IPS-18c (cell line): ENCODE results near the gene DAB2IP.
"Not testable (repeated sequence)": the region's sequence is repeated elsewhere in the genome, so short reads cannot be mapped to it uniquely, and the experiment has no call there.

Experiments
- H3K4me3 ChIP-seq: 2 replicates; pipeline ENCODE4 v1.7.0; 2013; ENCODE audit warnings: low read depth, mild to moderate bottlenecking, low read length, moderate library complexity; ENCODE audit not compliant: insufficient read depth
- H3K9me3 ChIP-seq: one replicate; pipeline ENCODE4 v1.6.1; 2013; ENCODE audit warnings: mild to moderate bottlenecking, low read length, moderate library complexity; ENCODE audit not compliant: control insufficient read depth, insufficient read depth

The DAB2IP gene

GRCh38 chr9:121651295-121652020 lies at the start of gene DAB2IP:
Gene DAB2IP (plus strand): TSS chr9:121651634. CDS start chr9:121651776, 142 bp downstream.
- H3K4me3 ChIP-seq: peak within 1 kb of the TSS; percentile 50
- peaks cover 3% of the 10 kb centered on the region for H3K9me3 ChIP-seq

GRCh38 chr9:121603028-121603427 lies 48.4 kb upstream of the DAB2IP start:
- no peak overlapping the region for H3K4me3 ChIP-seq

GRCh38 chr9:121604242-121604641 lies 47.2 kb upstream of the DAB2IP start:
- no peak overlapping the region for H3K4me3 ChIP-seq

More at GRCh38 chr9:121603028-121603427, 48.4 kb upstream of the DAB2IP start:
- H3K9me3 ChIP-seq: no peaks in the 10 kb centered on the region

GRCh38 chr9:121604654-121605053 lies 46.8 kb upstream of the DAB2IP start:
- Histone ChIP-seq H3K9me3 (no peaks in the 10 kb centered on the region), H3K4me3 (no peak overlapping the region)

More at GRCh38 chr9:121604242-121604641, 47.2 kb upstream of the DAB2IP start:
- no peaks in the 10 kb centered on the region for H3K9me3 ChIP-seq

GRCh38 chr9:121607434-121608167 lies 43.8 kb upstream of the DAB2IP start:
- Histone ChIP-seq H3K9me3 (no peaks in the 10 kb centered on the region), H3K4me3 (no peak overlapping the region)

GRCh38 chr9:121608168-121608853 lies 43.1 kb upstream of the DAB2IP start:
- Histone ChIP-seq H3K4me3 (no peak overlapping the region), H3K9me3 (no peaks in the 10 kb centered on the region)

- H3K9me3 ChIP-seq: no peaks in the 10 kb centered on the region
- H3K4me3 ChIP-seq: no peak overlapping the region
These were observed 41.4 kb upstream of the DAB2IP start for GRCh38 chr9:121609822-121610637.

- no peak overlapping the region for H3K4me3 ChIP-seq
- no peaks in the 10 kb centered on the region for H3K9me3 ChIP-seq
These were observed 40.8 kb upstream of the DAB2IP start for GRCh38 chr9:121610638-121610953.

GRCh38 chr9:121612511-121612998 lies 38.9 kb upstream of the DAB2IP start:
- Histone ChIP-seq H3K9me3 (no peaks in the 10 kb centered on the region), H3K4me3 (no peak overlapping the region)

- Histone ChIP-seq H3K9me3 (no peaks in the 10 kb centered on the region), H3K4me3 (no peak overlapping the region)
These were observed 38.3 kb upstream of the DAB2IP start for GRCh38 chr9:121613009-121613752.

- H3K4me3 ChIP-seq: no peak overlapping the region
These were observed 35.2 kb upstream of the DAB2IP start for GRCh38 chr9:121616123-121616755.

GRCh38 chr9:121618504-121618903 lies 32.9 kb upstream of the DAB2IP start:
- Histone ChIP-seq H3K4me3 (no peak overlapping the region), H3K9me3 (no peaks in the 10 kb centered on the region)

More at GRCh38 chr9:121616123-121616755, 35.2 kb upstream of the DAB2IP start:
- H3K9me3 ChIP-seq: no peaks in the 10 kb centered on the region

- not testable (repeated sequence) for H3K9me3 ChIP-seq, H3K4me3 ChIP-seq
These were observed 32.5 kb upstream of the DAB2IP start for GRCh38 chr9:121618910-121619309.

GRCh38 chr9:121619545-121620324 lies 31.7 kb upstream of the DAB2IP start:
- Histone ChIP-seq H3K4me3 (no peak overlapping the region), H3K9me3 (no peaks in the 10 kb centered on the region)

GRCh38 chr9:121620325-121620673 lies 31.1 kb upstream of the DAB2IP start:
- Histone ChIP-seq H3K4me3 (no peak overlapping the region), H3K9me3 (no peaks in the 10 kb centered on the region)
